Neural progenitor cell (in vitro differentiated cells): ENCODE data around the gene DDX24. TPM values are rescaled to one million over a fixed set of nuclear protein-coding genes. Genes with fewer than 3 reads are reported as not detected.

ENCODE experiments used
- DNase-seq: peaks from one replicate; pipeline ENCODE4 v3.0.0-alpha.2; 2016; ENCODE audit warnings: low spot score
- H2AFZ ChIP-seq: fragments of 200-600 bp; sonication (generic); replicated peaks from 2 replicates; pipeline ENCODE4 v1.6.1; 2016; ENCODE audit warnings: antibody characterized with exemption
- H3F3A ChIP-seq: fragments of 200-600 bp; sonication (generic); 2 replicates; pipeline ENCODE4 v1.6.1; 2016; ENCODE audit warnings: antibody characterized with exemption, low read depth
- H3K27ac ChIP-seq: fragments of 200-600 bp; sonication (generic); 2 replicates; pipeline ENCODE4 v1.5.1; 2016; ENCODE audit warnings: mild to moderate bottlenecking
- H3K27me3 ChIP-seq: fragments of 200-600 bp; sonication (generic); 2 replicates; pipeline ENCODE4 v1.6.1; 2016; ENCODE audit warnings: mild to moderate bottlenecking, moderate library complexity
- H3K36me3 ChIP-seq: fragments of 200-600 bp; sonication (generic); 2 replicates; pipeline ENCODE4 v1.5.1; 2016
- H3K4me1 ChIP-seq: fragments of 200-600 bp; sonication (generic); 2 replicates; pipeline ENCODE4 v1.6.1; 2016; ENCODE audit warnings: mixed run types
- H3K4me2 ChIP-seq: fragments of 200-600 bp; sonication (generic); 2 replicates; pipeline ENCODE4 v1.6.1; 2016
- H3K4me3 ChIP-seq: fragments of 200-600 bp; sonication (generic); 2 replicates; pipeline ENCODE4 v1.5.1; 2016
- H3K79me2 ChIP-seq: fragments of 200-600 bp; sonication (generic); 2 replicates; pipeline ENCODE4 v1.6.1; 2016; ENCODE audit warnings: low read depth
- H3K9ac ChIP-seq: fragments of 200-600 bp; sonication (generic); 2 replicates; pipeline ENCODE4 v1.6.1; 2016
- H3K9me3 ChIP-seq: fragments of 200-600 bp; sonication (generic); 2 replicates; pipeline ENCODE4 v1.5.1; 2016; ENCODE audit warnings: low read depth
- H4K20me1 ChIP-seq: fragments of 200-600 bp; sonication (generic); 2 replicates; pipeline ENCODE4 v1.6.1; 2016; ENCODE audit warnings: low read depth
- H3K27ac Mint-ChIP-seq: 3 replicates; pipeline ENCODE4 v1.8.0; 2021; ENCODE audit warnings: mixed read lengths
- H3K27me3 Mint-ChIP-seq: 2 replicates; pipeline ENCODE4 v1.8.0; 2022; ENCODE audit warnings: low read depth, mild to moderate bottlenecking, inconsistent platforms, moderate library complexity, mixed read lengths; ENCODE audit not compliant: insufficient read depth
- H3K36me3 Mint-ChIP-seq: 3 replicates; pipeline ENCODE4 v1.8.0; 2021; ENCODE audit warnings: mixed read lengths
- H3K4me1 Mint-ChIP-seq: 3 replicates; pipeline ENCODE4 v1.8.0; 2021; ENCODE audit warnings: mixed read lengths
- H3K4me3 Mint-ChIP-seq: 3 replicates; pipeline ENCODE4 v1.8.0; 2021; ENCODE audit warnings: mild to moderate bottlenecking, moderate library complexity, mixed read lengths
- H3K9me3 Mint-ChIP-seq: 3 replicates; pipeline ENCODE4 v1.8.0; 2020; ENCODE audit warnings: mixed read lengths
- EZH2 ChIP-seq: fragments of 200-600 bp; sonication (generic); IDR thresholded peaks from 2 replicates; pipeline ENCODE4 v1.6.1; 2017; ENCODE audit warnings: antibody characterized with exemption, mild to moderate bottlenecking, moderate library complexity
- EZH2phosphoT487 ChIP-seq: fragments of 200-600 bp; sonication (generic); IDR thresholded peaks from 2 replicates; pipeline ENCODE4 v1.6.1; 2017; ENCODE audit warnings: antibody characterized with exemption
- total RNA-seq: library from RNA; depleted of rRNA; stranded (reverse); fragments of >200 nt; gene quantifications from 2 replicates; pipeline ENCODE4 v1.2.3, GENCODE V29; 2015; ENCODE audit warnings: low replicate concordance
- TF ChIP-seq, protein P1 (sequence below): fragments of 200-600 bp; sonication (generic); IDR thresholded peaks from 2 replicates; pipeline ENCODE4 v1.5.1; 2017; ENCODE audit warnings: antibody characterized with exemption, mild to moderate bottlenecking

DDX24 gene
- total RNA-seq, 1 donor from 2014 or later, result 153 TPM

DNA sequence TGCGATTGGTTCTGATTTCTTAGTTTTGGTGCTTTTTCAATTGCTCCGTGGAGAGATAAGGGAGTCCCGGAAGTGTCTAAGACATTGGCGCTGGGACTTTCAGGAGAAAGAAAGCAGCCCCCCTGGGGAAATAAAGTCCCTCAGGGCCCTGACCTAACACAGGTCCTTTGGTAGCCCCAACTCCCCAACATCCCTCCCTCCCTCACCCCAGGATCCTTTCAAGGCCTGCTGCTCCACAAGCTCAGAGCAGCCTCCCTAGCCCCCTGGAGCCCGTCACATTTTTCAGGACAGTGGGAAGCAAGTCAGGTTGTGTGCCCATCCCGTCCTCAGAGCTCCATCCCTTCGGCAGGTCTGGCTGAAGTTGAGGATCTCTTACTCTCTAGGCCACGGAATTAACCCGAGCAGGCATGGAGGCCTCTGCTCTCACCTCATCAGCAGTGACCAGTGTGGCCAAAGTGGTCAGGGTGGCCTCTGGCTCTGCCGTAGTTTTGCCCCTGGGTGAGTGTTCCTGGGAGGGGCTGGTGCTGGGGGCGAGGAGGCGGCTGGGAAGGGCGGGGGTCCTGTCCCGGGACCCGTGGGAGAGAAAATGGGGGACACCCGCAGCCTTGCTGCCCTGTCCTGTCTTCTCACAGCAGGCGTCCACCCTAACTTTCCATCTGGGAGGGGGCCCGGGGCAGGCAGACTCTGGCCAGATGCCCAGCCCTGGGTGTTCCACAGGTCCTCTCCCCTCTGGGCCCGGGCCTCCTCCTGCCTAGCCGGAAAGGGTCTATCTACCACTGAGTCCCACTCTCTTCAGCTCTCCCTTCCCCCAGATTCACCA, 30.5 kb upstream of the DDX24 start:
- H3K4me2 ChIP-seq, result no peak overlapping the region
- no peaks in the 10 kb centered on the region for H3K79me2 ChIP-seq
- H3K27me3 ChIP-seq, result no peaks in the 10 kb centered on the region
- Mint-ChIP-seq H3K4me3 (no peak overlapping the region), H3K9me3 (no peaks in the 10 kb centered on the region), H3K27me3 (peaks cover 6% of the 10 kb centered on the region), H3K36me3 (peaks cover 3% of the 10 kb centered on the region), H3K4me1 (peaks cover 23% of the 10 kb centered on the region), H3K27ac (no peak overlapping the region)
- peaks cover 8% of the 10 kb centered on the region for H3K4me1 ChIP-seq
- no peak for DNase-seq
- no peak overlapping the region for H3K9ac ChIP-seq
- no peaks in the 10 kb centered on the region for H3F3A ChIP-seq
- no peak overlapping the region for H3K4me3 ChIP-seq
- no peak overlapping the region for H3K27ac ChIP-seq
- no peaks in the 10 kb centered on the region for H4K20me1 ChIP-seq
- H2AFZ ChIP-seq, result no peak overlapping the region
- TF ChIP-seq, protein P1, sequence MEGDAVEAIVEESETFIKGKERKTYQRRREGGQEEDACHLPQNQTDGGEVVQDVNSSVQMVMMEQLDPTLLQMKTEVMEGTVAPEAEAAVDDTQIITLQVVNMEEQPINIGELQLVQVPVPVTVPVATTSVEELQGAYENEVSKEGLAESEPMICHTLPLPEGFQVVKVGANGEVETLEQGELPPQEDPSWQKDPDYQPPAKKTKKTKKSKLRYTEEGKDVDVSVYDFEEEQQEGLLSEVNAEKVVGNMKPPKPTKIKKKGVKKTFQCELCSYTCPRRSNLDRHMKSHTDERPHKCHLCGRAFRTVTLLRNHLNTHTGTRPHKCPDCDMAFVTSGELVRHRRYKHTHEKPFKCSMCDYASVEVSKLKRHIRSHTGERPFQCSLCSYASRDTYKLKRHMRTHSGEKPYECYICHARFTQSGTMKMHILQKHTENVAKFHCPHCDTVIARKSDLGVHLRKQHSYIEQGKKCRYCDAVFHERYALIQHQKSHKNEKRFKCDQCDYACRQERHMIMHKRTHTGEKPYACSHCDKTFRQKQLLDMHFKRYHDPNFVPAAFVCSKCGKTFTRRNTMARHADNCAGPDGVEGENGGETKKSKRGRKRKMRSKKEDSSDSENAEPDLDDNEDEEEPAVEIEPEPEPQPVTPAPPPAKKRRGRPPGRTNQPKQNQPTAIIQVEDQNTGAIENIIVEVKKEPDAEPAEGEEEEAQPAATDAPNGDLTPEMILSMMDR, result no peak
- TF ChIP-seq EZH2phosphoT487, result no peak
- TF ChIP-seq EZH2, result no peak
- no peaks in the 10 kb centered on the region for H3K9me3 ChIP-seq
- H3K36me3 ChIP-seq, result no peaks in the 10 kb centered on the region

DNA sequence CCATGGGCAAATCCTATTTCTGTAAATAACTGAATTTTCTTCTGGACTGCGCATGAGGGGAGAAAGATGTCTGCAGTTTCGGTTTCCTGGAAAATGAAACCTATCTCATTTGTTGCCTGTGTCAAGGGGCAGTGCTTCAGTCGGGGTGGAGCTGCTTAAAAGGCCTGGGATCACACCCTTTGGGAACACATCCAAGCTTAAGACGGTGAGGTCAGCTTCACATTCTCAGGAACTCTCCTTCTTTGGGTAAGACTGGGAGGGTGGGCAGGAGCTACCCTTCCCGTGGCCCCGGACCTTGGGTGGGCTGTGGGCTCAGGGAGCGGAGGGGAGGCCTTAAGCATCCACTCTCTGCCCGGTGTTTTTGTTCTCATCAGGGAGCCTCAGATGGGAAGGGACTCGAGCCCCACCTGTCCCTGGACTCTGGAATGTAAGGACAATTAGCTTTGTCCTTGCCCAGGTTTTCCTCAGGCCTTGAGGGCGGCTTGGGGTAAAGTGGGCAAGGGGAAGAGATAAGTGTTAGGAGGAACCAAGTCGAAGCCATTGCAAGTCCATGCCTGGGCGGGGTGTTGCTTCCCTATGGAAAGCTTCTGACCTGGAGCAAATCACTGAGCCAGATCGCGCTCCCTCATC, 29.7 kb upstream of the DDX24 start, which contains the start of gene IFI27:
IFI27 (plus strand) TSS at position 185 of the 630 bp plus-strand sequence.
- no peak within 1 kb of the TSS for H3K4me2 ChIP-seq
- H3K27me3 ChIP-seq, result no peaks in the 10 kb centered on the region
- no peak within 1 kb of the TSS for H3K4me3 ChIP-seq
- peaks cover 12% of the 10 kb centered on the region for H3K4me1 ChIP-seq
- no peak within 1 kb of the TSS for H3K9ac ChIP-seq
- H3K27ac Mint-ChIP-seq, result no peak within 1 kb of the TSS
- DNase-seq, result no peak
- no peak within 1 kb of the TSS for H3K4me3 Mint-ChIP-seq
- H3K27ac ChIP-seq, result no peak within 1 kb of the TSS
- H3K9me3 Mint-ChIP-seq, result no peaks in the 10 kb centered on the region
- no peak within 1 kb of the TSS for H2AFZ ChIP-seq
- H4K20me1 ChIP-seq, result no peaks in the 10 kb centered on the region
- H3F3A ChIP-seq, result no peaks in the 10 kb centered on the region
- H3K4me1 Mint-ChIP-seq, result peaks cover 23% of the 10 kb centered on the region
- peaks cover 3% of the 10 kb centered on the region for H3K36me3 Mint-ChIP-seq
- H3K36me3 ChIP-seq, result no peaks in the 10 kb centered on the region
- no peaks in the 10 kb centered on the region for H3K9me3 ChIP-seq
- TF ChIP-seq EZH2 (no peak), EZH2phosphoT487 (no peak)
- TF ChIP-seq, protein P1, result no peak
- H3K79me2 ChIP-seq, result no peaks in the 10 kb centered on the region
- peaks cover 6% of the 10 kb centered on the region for H3K27me3 Mint-ChIP-seq

DNA sequence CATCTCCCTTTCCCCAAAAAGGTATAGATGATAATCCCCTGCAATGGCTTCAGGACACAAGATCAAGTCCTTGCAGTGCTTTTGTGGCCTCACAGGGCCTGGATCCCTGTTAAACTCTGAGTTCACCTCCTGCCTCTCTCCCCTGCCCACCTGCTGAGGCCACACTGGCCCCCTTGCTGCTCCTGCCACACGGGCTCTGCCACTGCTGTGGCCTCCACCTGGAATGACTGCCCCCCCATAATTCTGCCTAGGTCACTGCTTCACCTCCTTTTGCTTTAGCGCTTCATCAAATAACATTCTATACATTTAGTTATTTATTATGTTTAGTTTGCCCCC, 28.9 kb upstream of the DDX24 start:
- Mint-ChIP-seq H3K4me3 (no peak overlapping the region), H3K36me3 (peaks cover 6% of the 10 kb centered on the region), H3K9me3 (no peaks in the 10 kb centered on the region), H3K27ac (no peak overlapping the region), H3K4me1 (peaks cover 16% of the 10 kb centered on the region), H3K27me3 (peaks cover 6% of the 10 kb centered on the region)
- TF ChIP-seq EZH2phosphoT487 (no peak), EZH2 (no peak)
- TF ChIP-seq, protein P1, result no peak
- Histone ChIP-seq H2AFZ (no peak overlapping the region), H3K9ac (no peak overlapping the region), H3K36me3 (no peaks in the 10 kb centered on the region), H3F3A (no peaks in the 10 kb centered on the region), H3K79me2 (no peaks in the 10 kb centered on the region), H3K9me3 (no peaks in the 10 kb centered on the region), H3K27me3 (no peaks in the 10 kb centered on the region), H3K4me2 (no peak overlapping the region), H4K20me1 (no peaks in the 10 kb centered on the region), H3K27ac (no peak overlapping the region), H3K4me1 (peaks cover 14% of the 10 kb centered on the region), H3K4me3 (no peak overlapping the region)
- no peak for DNase-seq
